Skeletal muscle cell (primary cell): ENCODE measurements around the gene PLIN3.
"Not testable (repeated sequence)": the region's sequence is repeated elsewhere in the genome, so short reads cannot be mapped to it uniquely, and the experiment has no call there.

ENCODE experiments used
- DNase-seq: peaks from one replicate; pipeline ENCODE4 v3.0.0-alpha.2; 2010; ENCODE audit warnings: low read depth
- H3K4me3 ChIP-seq: 2 replicates; pipeline ENCODE4 v1.5.1; 2011; ENCODE audit warnings: low read depth, mild to moderate bottlenecking, control low read depth, low read length, moderate library complexity

PLIN3 gene

DNA sequence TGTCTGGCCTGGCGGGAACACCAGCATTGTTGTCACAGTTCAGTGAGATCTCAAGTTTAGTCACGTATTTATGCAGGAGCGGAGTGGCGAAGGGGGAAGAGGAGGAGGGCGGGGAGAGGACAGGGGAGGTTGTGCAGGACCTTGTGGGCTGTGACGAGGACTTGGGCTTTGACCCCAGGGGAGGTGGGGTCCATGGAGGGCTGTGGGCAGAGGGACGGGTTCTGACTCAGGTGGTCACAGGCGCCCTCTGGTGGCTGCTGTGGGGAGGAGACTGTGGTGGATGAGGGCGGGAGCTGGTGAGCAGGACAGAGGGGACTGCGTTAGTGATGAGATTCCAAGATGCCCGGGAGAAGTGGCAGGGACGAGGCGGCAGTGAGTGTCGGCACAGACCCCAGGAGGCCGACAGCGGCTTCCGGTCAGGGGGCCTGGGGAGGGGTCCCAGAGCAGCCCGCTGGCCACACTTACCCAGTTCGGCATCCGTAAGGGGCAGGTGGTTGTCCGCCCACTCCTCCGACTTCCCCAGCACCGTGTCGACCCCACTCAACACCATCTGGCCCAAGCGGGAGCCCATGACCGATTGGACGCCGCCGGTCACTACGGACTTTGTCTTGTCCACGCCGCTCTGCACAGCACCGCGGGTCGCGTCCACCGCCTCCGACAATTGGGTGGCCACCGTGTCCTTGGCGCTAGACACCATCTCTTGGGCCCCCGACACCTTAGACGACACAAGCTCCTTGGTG, 15.7 kb downstream of the PLIN3 start:
- no peak for DNase-seq
- H3K4me3 ChIP-seq = no peak overlapping the region

- no peak overlapping the region for H3K4me3 ChIP-seq
- no peak for DNase-seq
These were observed 18.4 kb downstream of the PLIN3 start for GRCh38 chr19:4849019-4849418.

GRCh38 chr19:4847190-4847973, 20.1 kb downstream of the PLIN3 start:
- no peak for DNase-seq
- H3K4me3 ChIP-seq = no peak overlapping the region

DNA sequence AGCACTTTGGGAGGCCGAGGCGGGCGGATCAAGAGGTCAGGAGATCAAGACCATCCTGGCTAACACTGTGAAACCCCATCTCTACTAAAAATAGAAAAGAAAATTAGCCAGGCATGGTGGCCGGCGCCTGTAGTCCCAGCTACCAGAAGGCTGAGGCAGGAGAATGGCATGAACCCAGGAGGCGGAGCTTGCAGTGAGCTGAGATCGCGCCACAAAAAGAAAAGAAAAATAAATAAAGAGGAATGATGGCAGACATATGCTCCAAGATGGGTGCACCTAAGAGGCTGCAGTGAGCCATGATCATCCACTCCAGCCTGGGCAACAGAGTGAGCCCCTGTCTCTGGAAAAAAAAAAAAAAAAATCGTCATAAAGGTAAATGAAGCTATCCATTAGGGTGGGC, 21.5 kb downstream of the PLIN3 start:
- not testable (repeated sequence) for H3K4me3 ChIP-seq, DNase-seq

GRCh38 chr19:4844348-4845179, 22.9 kb downstream of the PLIN3 start:
- no peak for DNase-seq
- no peak overlapping the region for H3K4me3 ChIP-seq

GRCh38 chr19:4843647-4843965, 23.9 kb downstream of the PLIN3 start:
- H3K4me3 ChIP-seq = no peak overlapping the region
- DNase-seq = no peak

DNA sequence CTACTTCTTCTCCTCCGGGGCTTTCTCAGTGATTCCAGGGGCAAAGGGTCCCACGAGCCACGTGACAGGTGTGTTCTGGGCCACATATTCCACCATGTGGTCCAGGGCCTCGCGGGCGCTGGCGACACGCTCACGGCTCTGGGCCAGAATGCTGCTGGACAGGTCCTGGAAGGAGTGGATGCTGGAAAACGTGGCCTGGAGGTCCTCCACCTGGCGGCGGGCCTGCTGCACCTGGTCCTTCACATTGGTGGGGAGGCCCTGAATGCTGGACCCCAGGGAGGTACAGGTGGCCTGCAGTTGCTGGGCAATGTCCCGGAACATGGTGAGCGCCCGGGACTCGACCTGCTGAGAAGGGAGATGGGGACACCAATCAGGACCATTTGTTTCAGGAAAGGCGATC, 28.3 kb downstream of the PLIN3 start:
- no peak for DNase-seq
- H3K4me3 ChIP-seq = no peak overlapping the region

DNA sequence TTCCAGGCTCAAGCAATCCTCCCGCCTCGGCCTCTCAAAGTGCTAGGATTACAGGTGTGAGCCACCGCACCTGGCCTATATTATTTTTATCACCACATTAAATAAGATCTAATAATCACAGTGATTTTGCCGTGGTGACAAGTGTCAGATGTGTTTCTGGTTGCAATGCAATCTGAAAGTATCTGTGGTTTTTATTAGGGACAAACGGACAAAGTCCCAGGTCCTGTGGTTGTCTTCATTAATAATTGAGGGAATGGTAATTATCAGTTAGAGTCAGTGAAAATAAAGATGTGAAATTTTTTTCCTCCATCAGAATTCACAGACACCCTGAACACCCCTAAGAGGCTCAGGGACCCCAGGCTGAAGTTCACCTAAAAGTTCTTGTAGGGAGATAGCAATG, 34.7 kb downstream of the PLIN3 start:
- no peak overlapping the region for H3K4me3 ChIP-seq
- DNase-seq = no peak

DNA sequence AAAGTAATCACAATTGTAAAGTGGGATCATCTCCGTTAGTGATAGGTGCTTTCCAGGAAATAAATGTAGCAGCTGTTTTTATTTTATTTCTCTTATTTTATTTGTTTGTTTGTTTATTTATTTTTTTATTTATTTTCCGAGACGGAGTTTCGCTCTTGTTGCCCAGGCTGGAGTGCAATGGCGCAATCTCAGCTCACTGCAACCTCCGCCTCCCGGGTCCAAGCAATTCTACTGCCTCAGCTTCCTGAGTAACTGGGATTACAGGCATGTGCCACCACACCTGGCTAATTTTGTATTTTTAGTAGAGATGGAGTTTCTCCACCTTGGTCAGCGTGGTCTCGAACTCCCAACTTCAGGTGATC, 35.5 kb downstream of the PLIN3 start:
- DNase-seq = not testable (repeated sequence)
- H3K4me3 ChIP-seq = peak overlapping the region; percentile 86

GRCh38 chr19:4831304-4831978, 36.0 kb downstream of the PLIN3 start, which contains the start of gene TICAM1:
TICAM1 (minus strand) TSS chr19:4831712; CDS start chr19:4818377, 13,335 bp downstream.
- H3K4me3 ChIP-seq = peak within 1 kb of the TSS; percentile 86
- no peak for DNase-seq

- no peak for DNase-seq
- peak overlapping the region; percentile 86 for H3K4me3 ChIP-seq
These were observed 36.6 kb downstream of the PLIN3 start for GRCh38 chr19:4830768-4831265.

DNA sequence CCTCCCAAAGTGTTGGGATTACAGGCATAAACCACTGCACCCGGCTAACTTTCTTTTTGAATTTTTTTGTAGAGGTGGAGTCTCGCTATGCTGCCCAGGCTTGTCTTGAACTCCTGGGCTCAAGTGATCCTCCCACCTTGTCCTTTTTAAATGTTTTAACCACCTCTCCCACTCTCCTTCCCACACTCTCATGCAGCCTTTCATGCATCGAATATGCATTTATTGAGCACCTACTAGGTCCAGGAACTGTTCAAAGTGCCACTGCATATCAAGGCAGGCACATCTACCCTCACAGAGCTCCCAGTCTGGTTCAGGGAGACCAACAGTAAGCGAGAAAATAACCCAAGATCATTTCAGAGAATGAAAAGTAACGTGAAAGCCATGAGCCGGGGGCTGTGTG, 37.1 kb downstream of the PLIN3 start:
- peak overlapping the region; percentile 86 for H3K4me3 ChIP-seq
- DNase-seq = no peak

- no peak overlapping the region for H3K4me3 ChIP-seq
These were observed 38.3 kb downstream of the PLIN3 start for GRCh38 chr19:4829001-4829712.

GRCh38 chr19:4823577-4823976, 43.9 kb downstream of the PLIN3 start:
- no peak for DNase-seq
- no peak overlapping the region for H3K4me3 ChIP-seq

More at GRCh38 chr19:4829001-4829712, 38.3 kb downstream of the PLIN3 start:
- DNase-seq = no peak

DNA sequence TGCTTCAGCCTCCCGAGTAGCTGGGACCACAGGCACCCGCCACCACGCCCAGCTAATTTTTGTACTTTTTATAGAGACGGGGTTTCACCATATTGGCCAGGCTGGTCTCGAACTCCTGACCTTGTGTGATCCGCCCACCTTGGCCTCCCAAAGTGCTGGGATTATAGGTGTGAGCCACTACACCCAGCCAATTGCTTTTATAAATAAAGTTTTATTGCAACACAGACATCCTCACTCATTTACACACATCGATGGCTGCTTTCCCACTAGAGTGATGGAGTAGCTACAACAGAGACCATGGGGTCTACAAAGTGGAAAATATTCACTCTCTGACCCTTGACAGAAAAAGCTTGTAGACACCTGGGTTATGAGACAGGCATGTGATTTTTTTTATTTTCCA, 45.1 kb downstream of the PLIN3 start:
- not testable (repeated sequence) for DNase-seq

GRCh38 chr19:4821265-4821664, 46.2 kb downstream of the PLIN3 start:
- no peak overlapping the region for H3K4me3 ChIP-seq
- no peak for DNase-seq

More for the DNA sequence above, 45.1 kb downstream of the PLIN3 start:
- not testable (repeated sequence) for H3K4me3 ChIP-seq

- no peak for DNase-seq
These were observed 49.8 kb downstream of the PLIN3 start for GRCh38 chr19:4817467-4818277.

GRCh38 chr19:4816950-4817278, 50.6 kb downstream of the PLIN3 start:
- no peak for DNase-seq
- H3K4me3 ChIP-seq = no peak overlapping the region

More at GRCh38 chr19:4817467-4818277, 49.8 kb downstream of the PLIN3 start:
- no peak overlapping the region for H3K4me3 ChIP-seq
